K562 (cell line): Measurements from ENCODE around the gene IFIT2. TPM values are rescaled to one million over a fixed set of nuclear protein-coding genes. Genes with fewer than 3 reads are reported as not detected.

Experiments
- CHD7 ChIP-seq: fragments of 200-600 bp; sonication (generic); IDR thresholded peaks from one replicate; pipeline ENCODE4 v1.6.1; 2012; ENCODE audit warnings: mild to moderate bottlenecking, low read depth, low read length, inconsistent platforms
- FOXK1 ChIP-seq: sonication (generic); formaldehyde crosslinking; IDR thresholded peaks from 2 replicates; pipeline ENCODE4 v1.8.0; 2022; ENCODE audit warnings: missing genetic modification reagents, mild to moderate bottlenecking, borderline replicate concordance
- FOXM1 ChIP-seq, 2 experiments: fragments of 450-650 bp in 1 of 2; sonication (generic) in 1 of 2; formaldehyde crosslinking in 1 of 2; IDR thresholded peaks; 2 replicates each; pipeline versions ENCODE4 v1.6.1 to v1.9.0; 2017 to 2022; ENCODE audit warnings: low read depth in 2 of 2, mild to moderate bottlenecking in 2 of 2, missing genetic modification reagents in 1 of 2, moderate library complexity in 1 of 2
- GATAD2A ChIP-seq: fragments of 450-650 bp; IDR thresholded peaks from 2 replicates; pipeline ENCODE4 v1.6.1; 2017
- JUND ChIP-seq, 2 experiments: IDR thresholded peaks; 2 replicates in 1 of 2; 3 replicates in 1 of 2; pipeline ENCODE4 v1.6.1; 2011; ENCODE audit warnings: borderline replicate concordance in 2 of 2, low read depth in 2 of 2, low read length in 2 of 2, improper control_type of control experiment in 1 of 2, missing biosample characterization in 1 of 2, missing genetic modification characterization in 1 of 2, missing genetic modification reagents in 1 of 2
- NBN ChIP-seq: fragments of 450-650 bp; IDR thresholded peaks from 2 replicates; pipeline ENCODE4 v1.6.1; 2016; ENCODE audit warnings: low read depth, mild to moderate bottlenecking
- RFX5 ChIP-seq: IDR thresholded peaks from 2 replicates; pipeline ENCODE4 v1.6.1; 2011; ENCODE audit warnings: low read depth, mild to moderate bottlenecking, improper control_type of control experiment, low read length
- TAF15 ChIP-seq: fragments of 200-400 bp; formaldehyde crosslinking; IDR thresholded peaks from 2 replicates; pipeline ENCODE4 v1.6.1; 2017; ENCODE audit warnings: mild to moderate bottlenecking, low read depth, low read length, moderate library complexity
- polyA plus RNA-seq, 8 experiments: library from polyadenylated mRNA; depleted of rRNA in 4 of 8; stranded (reverse) in 5 of 8; unstranded in 3 of 8; fragments of >200 nt; fragmentation: Nextera tagmentation in 2 of 8; fragmentation: Illumina TruSeq in 1 of 8; extraction: Ambion mirVana in 2 of 8; extraction: Trizol in 1 of 8; gene quantifications; 2 replicates each; pipeline versions ENCODE4 v1.2.1 to v1.2.3, GENCODE V29; 2011 to 2014; ENCODE audit warnings: inconsistent platforms in 1 of 8, missing spikeins in 1 of 8
- total RNA-seq, 7 experiments: library from RNA; depleted of rRNA in 6 of 7; stranded (reverse); fragments of >200 nt in 6 of 7; fragmentation: Illumina TruSeq in 2 of 7; extraction: Trizol in 2 of 7; gene quantifications; 2 replicates each; pipeline versions ENCODE4 v1.2.1 to v1.2.3, GENCODE V29; 2011 to 2021; ENCODE audit warnings: low replicate concordance in 1 of 7
- TF ChIP-seq, protein P1 (sequence below): fragments of 250-450 bp; sonication (Bioruptor Pico); IDR thresholded peaks from 2 replicates; pipeline ENCODE4 v1.6.1; 2021; ENCODE audit warnings: mild to moderate bottlenecking
- TF ChIP-seq, protein P2 (sequence below), 2 experiments: fragments of 450-650 bp in 1 of 2; IDR thresholded peaks; 2 replicates each; pipeline ENCODE4 v1.6.1; 2011 to 2017; ENCODE audit warnings: low read depth in 2 of 2, antibody characterized with exemption in 1 of 2, borderline replicate concordance in 1 of 2, low read length in 1 of 2, mild to moderate bottlenecking in 1 of 2, mixed read lengths in 1 of 2; ENCODE audit not compliant: control insufficient read depth in 1 of 2

Gene IFIT2
- total and polyA plus RNA-seq, 9 of the 15 experiments (the other 6 are each of a cell fraction or from before 2014, with no cell fraction given), result 0.03 to 0.25 (median 0.10) TPM; not detected in 1

DNA sequence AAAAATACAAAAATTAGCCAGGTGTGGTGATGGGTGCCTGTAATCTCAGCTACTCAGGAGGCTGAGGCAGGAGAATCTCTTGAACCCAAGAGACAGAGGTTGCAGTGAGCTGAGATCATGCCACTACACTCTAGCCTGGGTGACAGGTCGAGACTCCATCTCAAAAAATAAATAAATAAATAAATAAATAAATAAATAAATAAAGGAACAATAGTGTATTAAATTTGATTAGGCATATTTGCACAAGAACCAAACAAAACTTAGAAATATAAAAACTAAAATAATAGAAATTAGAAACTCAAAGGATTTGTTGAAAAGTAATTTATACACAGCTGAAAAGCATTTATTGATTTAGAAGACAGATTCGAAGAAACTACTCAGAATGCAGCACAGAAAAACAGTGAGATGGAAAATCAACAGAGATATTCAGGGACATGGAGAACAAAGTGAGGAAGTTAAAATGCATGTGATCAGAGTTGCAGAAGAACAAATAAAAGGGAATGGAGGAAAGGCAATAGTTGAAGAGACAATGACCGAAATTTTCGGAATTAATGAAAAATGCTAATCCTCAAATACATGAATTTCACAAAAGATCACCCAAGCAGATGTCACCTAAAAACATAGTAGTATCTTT is 43.6 kb downstream of the IFIT2 start (continued):
- no peak for TF ChIP-seq CHD7
- TF ChIP-seq NBN, result no peak
- TF ChIP-seq RFX5, result no peak
- no peak for TF ChIP-seq FOXM1 (IDR thresholded peaks at IDR 0.05; ENCODE audit: low read depth)
- TF ChIP-seq FOXM1 (CRISPR knock-in tag; IDR thresholded peaks at IDR 0.05; ENCODE audit: low read depth), result no peak
- TF ChIP-seq TAF15, result no peak
- TF ChIP-seq JUND (IDR thresholded peaks at IDR 0.05; ENCODE audit: borderline replicate concordance, low read depth, low read length), result no peak
- no peak for TF ChIP-seq JUND (tag; IDR thresholded peaks at IDR 0.05; ENCODE audit: borderline replicate concordance, low read depth, low read length)
- TF ChIP-seq, protein P1, sequence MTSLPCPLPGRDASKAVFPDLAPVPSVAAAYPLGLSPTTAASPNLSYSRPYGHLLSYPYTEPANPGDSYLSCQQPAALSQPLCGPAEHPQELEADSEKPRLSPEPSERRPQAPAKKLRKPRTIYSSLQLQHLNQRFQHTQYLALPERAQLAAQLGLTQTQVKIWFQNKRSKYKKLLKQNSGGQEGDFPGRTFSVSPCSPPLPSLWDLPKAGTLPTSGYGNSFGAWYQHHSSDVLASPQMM (CRISPR knock-in tag), result no peak
- no peak for TF ChIP-seq GATAD2A
- TF ChIP-seq, protein P2, sequence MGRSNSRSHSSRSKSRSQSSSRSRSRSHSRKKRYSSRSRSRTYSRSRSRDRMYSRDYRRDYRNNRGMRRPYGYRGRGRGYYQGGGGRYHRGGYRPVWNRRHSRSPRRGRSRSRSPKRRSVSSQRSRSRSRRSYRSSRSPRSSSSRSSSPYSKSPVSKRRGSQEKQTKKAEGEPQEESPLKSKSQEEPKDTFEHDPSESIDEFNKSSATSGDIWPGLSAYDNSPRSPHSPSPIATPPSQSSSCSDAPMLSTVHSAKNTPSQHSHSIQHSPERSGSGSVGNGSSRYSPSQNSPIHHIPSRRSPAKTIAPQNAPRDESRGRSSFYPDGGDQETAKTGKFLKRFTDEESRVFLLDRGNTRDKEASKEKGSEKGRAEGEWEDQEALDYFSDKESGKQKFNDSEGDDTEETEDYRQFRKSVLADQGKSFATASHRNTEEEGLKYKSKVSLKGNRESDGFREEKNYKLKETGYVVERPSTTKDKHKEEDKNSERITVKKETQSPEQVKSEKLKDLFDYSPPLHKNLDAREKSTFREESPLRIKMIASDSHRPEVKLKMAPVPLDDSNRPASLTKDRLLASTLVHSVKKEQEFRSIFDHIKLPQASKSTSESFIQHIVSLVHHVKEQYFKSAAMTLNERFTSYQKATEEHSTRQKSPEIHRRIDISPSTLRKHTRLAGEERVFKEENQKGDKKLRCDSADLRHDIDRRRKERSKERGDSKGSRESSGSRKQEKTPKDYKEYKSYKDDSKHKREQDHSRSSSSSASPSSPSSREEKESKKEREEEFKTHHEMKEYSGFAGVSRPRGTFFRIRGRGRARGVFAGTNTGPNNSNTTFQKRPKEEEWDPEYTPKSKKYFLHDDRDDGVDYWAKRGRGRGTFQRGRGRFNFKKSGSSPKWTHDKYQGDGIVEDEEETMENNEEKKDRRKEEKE (IDR thresholded peaks at IDR 0.05; ENCODE audit: borderline replicate concordance in 1 of 2, control insufficient read depth in 1 of 2, low read depth in 2 of 2, low read length in 1 of 2), result no peak
- TF ChIP-seq FOXK1 (CRISPR knock-in tag), result no peak
